ENCODE measurements around the gene PBOV1. TPM values are rescaled to one million over a fixed set of nuclear protein-coding genes. Genes with fewer than 3 reads are reported as not detected.

PBOV1 gene
- total RNA-seq, 1 donor from 2014 or later = not detected

GRCh38 chr6:138240476-138241245 is 22.4 kb upstream of the PBOV1 start:
- intact Hi-C loops (cut with micrococcal nuclease) = no loop called here
- DNase-seq (no peak), ATAC-seq (no peak)

- DNase-seq (no peak), ATAC-seq (no peak)
- intact Hi-C loops (cut with micrococcal nuclease) = no loop called here
Observed at GRCh38 chr6:138239774-138240173, 21.5 kb upstream of the PBOV1 start.

- ATAC-seq = no peak
- intact Hi-C loops (cut with micrococcal nuclease) = no loop called here
- DNase-seq = no peak
Observed at GRCh38 chr6:138238368-138238767, 20.1 kb upstream of the PBOV1 start.

- ATAC-seq = no peak
- no peak for DNase-seq
- intact Hi-C loops (cut with micrococcal nuclease) = no loop called here
Observed at GRCh38 chr6:138237463-138237862, 19.2 kb upstream of the PBOV1 start.

- intact Hi-C loops (cut with micrococcal nuclease) = no loop called here
- DNase-seq = no peak
Observed at GRCh38 chr6:138235693-138236092, 17.4 kb upstream of the PBOV1 start.

GRCh38 chr6:138235205-138235604 is 16.9 kb upstream of the PBOV1 start:
- ATAC-seq (no peak), DNase-seq (no peak)
- intact Hi-C loops (cut with micrococcal nuclease) = no loop called here

More at GRCh38 chr6:138235693-138236092, 17.4 kb upstream of the PBOV1 start:
- no peak for ATAC-seq

- intact Hi-C loops (cut with micrococcal nuclease) = no loop called here
- no peak for ATAC-seq
- DNase-seq = no peak
Observed at GRCh38 chr6:138234363-138234762, 16.1 kb upstream of the PBOV1 start.

GRCh38 chr6:138231381-138231886 is 13.1 kb upstream of the PBOV1 start:
- intact Hi-C loops (cut with micrococcal nuclease) = no loop called here
- DNase-seq (no peak), ATAC-seq (no peak)

GRCh38 chr6:138230759-138231380 is 12.6 kb upstream of the PBOV1 start:
- DNase-seq (no peak), ATAC-seq (no peak)
- intact Hi-C loops (cut with micrococcal nuclease) = no loop called here

GRCh38 chr6:138230221-138230620 is 11.9 kb upstream of the PBOV1 start:
- intact Hi-C loops (cut with micrococcal nuclease) = no loop called here
- DNase-seq (no peak), ATAC-seq (no peak)

- ATAC-seq = no peak
- no peak for DNase-seq
Observed at GRCh38 chr6:138229663-138230179, 11.4 kb upstream of the PBOV1 start.

GRCh38 chr6:138229072-138229471 is 10.8 kb upstream of the PBOV1 start:
- DNase-seq (no peak), ATAC-seq (no peak)
- intact Hi-C loops (cut with micrococcal nuclease) = no loop called here

More at GRCh38 chr6:138229663-138230179, 11.4 kb upstream of the PBOV1 start:
- intact Hi-C loops (cut with micrococcal nuclease) = no loop called here

- DNase-seq = no peak
- intact Hi-C loops (cut with micrococcal nuclease) = no loop called here
- no peak for ATAC-seq
Observed at GRCh38 chr6:138227316-138227781, 9.1 kb upstream of the PBOV1 start.

GRCh38 chr6:138226700-138227315 is 8.5 kb upstream of the PBOV1 start:
- ATAC-seq = no peak
- intact Hi-C loops (cut with micrococcal nuclease) = no loop called here

GRCh38 chr6:138225953-138226352 is 7.7 kb upstream of the PBOV1 start:
- DNase-seq = no peak
- no peak for ATAC-seq
- intact Hi-C loops (cut with micrococcal nuclease) = no loop called here

More at GRCh38 chr6:138226700-138227315, 8.5 kb upstream of the PBOV1 start:
- no peak for DNase-seq

GRCh38 chr6:138222901-138223546 is 4.7 kb upstream of the PBOV1 start:
- DNase-seq = no peak
- intact Hi-C loops (cut with micrococcal nuclease) = no loop called here
- ATAC-seq = no peak

- ATAC-seq (no peak), DNase-seq (no peak)
- intact Hi-C loops (cut with micrococcal nuclease) = no loop called here
Observed at GRCh38 chr6:138219901-138220300, 1.6 kb upstream of the PBOV1 start.

GRCh38 chr6:138219398-138219797 is 1.1 kb upstream of the PBOV1 start:
- DNase-seq (no peak), ATAC-seq (no peak)
- intact Hi-C loops (cut with micrococcal nuclease) = no loop called here

GRCh38 chr6:138215093-138215782 is 3.1 kb downstream of the PBOV1 start:
- ATAC-seq (no peak), DNase-seq (no peak)
- intact Hi-C loops (cut with micrococcal nuclease) = no loop called here

All from left ventricle myocardium superior (tissue), 1 donor.